ENCODE data around the gene SF3B2.
"Not testable (repeated sequence)": the region's sequence is repeated elsewhere in the genome, so short reads cannot be mapped to it uniquely, and the experiment has no call there.

The SF3B2 gene

DNA sequence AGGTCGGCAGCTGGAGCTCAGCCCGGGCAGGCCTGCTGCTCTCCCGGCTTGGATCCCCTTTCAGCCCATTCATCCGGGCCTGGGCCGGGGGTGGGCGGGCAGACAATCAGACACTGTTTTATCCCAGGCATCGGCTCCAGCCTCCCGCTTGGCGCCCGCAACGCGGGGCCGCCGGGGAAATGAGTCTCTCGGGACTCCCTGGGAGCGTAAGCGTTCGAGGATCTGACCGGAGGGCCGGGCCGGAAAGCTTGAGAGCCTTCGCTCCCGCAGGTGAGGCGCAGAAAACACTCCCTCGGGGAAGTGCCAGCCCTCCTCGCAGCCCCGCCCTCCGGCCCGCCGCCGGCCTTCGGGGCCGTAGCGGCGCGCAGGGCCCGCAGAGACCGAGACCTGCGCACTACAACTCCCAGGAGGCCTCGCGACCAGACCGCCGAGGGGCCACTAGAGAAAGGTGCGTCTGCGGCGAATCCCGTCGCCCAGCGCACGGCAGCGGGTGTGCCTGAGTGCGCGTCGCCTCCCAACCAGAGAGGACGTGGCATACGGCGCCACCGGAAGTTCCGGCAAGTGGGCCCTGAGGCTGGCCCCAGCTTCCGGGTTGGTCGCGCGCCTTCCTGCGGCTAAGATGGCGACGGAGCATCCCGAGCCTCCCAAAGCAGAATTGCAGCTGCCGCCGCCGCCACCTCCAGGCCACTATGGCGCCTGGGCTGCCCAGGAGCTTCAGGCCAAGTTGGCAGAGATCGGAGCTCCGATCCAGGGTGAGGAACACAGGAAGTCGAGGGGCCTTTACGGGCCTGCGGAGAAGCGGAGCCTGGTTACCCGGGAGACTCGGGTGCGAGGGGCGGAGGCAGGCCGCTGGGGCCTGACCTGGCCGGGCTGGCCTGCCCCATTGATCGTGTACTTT is at the start of gene SF3B2:
Gene SF3B2, plus strand, starts transcription at position 599 of the 898 bp plus-strand sequence. Its CDS starts 21 bp downstream, at position 620.
- DNase-seq = peak; percentile 94

GRCh38 chr11:66002648-66003225 is 49.4 kb upstream of the SF3B2 start:
- no peak for DNase-seq

- no peak for DNase-seq
Measured at GRCh38 chr11:66003291-66003690, 48.9 kb upstream of the SF3B2 start.

DNA sequence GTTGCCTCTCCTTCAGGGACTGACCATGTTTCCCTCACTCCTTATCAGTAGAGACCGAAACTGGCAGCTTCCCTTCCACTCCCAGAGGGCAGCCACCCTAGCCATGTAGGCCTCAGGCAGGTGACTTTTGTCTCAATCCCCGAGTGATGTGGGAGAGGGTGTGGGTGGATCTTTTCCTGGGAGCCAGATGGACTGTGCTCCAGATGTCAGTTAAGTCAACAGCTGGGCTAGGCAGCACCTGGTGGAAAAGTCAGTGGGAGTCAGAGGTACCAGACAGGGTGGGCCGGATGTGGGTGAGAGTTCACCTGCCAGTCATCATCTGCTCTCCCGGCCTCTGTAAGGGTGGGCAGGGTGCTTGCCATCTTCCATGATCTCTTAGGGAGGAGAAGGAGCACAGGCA is 48.0 kb upstream of the SF3B2 start:
- no peak for DNase-seq

DNA sequence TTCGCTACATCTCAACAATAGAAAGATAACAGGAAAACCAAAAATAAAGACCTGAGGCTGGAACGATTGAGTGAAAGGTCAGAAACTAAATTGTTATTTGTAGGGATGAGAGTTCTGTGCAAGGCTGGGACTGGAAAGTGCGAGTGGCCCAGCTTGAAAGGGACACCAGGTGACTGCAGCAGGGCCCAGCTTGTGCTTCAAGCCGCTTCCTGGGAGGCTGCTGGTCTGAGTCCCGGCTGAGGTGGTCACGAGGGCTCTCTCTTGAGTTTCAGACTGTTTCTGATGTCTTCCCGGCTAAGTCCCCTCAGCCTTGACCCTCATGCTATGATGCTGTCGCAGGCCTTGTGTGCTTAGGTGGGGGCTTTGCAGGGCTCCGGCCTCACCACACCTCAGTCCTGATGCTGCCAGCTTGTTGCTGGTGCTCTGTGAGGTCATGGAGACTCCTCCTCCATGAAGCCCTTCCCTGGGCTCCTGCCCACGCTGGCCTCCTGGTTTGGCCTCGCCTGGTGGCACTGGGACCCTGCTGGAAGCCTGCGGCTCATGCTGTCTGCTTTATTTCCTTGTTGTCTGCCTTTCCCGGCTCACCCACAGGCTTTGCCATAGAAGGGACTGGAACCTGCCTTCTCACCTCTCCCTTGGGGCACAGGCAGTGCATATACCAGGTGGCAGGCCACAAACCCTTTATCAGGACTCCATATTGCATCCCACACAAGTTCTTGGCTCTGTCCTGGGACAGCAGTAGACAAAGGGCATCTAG is 45.9 kb upstream of the SF3B2 start:
- DNase-seq = no peak

DNA sequence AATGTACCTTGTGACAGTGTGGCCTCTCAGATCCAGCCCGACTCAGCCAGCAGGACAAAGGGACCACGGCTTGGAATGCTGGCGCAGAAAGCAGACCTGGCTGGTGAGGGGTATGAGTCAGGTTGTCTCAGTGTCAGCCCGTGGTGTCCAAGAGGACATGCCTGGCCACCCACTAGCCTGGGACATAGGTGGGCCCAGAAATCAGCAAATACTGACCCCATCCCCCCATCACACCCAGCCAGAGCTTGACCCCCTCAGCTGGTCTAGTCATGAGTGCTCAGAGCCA is 45.3 kb upstream of the SF3B2 start:
- no peak for DNase-seq

DNA sequence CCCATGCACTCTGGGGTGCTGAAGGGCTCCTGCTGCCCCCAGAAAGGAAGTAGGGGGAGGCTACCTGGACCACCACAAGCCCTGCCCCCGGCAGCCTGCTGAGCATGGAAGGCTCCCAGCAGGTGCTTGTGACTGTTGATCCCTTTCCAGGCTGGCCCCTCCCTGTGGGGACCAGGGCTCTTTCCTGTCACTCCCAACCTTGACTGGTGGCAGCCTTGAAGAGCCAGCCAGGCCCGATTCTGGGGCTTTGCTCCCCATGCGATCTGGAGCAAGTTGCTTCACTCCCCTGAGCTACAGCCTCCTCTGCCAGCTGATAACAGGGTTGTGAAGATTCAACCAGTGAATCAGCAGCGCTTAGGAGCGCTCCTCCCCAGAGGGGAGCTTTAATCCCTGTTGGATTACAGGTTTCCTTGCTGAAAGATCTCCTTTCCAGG is 44.9 kb upstream of the SF3B2 start:
- DNase-seq = no peak

DNA sequence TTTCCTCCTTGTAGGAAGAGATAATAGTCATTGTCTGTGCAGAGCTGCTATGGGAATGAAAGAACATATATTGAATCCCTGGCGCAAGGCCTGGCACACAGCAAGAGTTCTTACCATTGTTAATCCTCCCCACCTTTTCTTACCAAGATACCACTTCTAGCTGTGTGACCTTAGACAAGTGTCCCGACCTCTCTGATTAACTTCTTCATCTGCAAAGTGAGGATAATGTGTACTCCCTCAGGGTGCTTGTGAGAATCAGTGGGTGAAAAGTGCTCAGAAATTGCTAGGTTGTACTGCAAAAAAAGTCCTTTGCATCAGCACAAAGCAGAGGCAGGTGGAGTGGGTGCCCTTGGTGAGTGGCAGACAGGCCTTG is 44.1 kb upstream of the SF3B2 start:
- DNase-seq = no peak

DNA sequence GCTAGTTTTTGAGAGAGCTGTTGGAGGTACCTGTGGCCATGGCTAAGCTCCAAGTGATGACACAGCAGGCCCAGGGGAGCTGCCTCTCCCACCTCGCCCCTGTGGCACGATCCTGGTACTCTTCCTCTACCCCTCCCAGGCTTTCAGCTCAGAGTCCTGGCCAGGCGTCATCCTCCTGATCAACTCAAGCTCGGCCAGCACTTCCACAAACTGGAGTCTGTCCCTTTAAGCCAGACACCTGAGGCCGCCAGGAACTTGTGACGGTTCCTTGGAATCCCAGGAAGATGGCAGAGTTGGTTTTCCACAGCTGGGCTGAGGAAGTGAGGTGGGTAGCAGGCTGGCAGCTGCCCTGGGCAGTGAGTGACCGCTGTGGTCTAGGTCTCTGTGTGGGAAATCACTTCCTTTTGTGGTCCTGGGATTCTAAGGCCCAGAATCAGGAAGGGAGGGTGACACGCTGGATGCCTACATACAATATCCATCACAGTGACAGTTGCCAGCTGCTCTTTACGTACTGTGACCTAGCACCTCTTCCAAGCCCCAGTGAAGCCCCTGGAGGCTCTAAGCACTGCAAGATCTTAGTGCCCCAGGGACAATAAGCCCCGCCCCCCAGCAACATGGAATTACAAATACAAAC is 43.6 kb upstream of the SF3B2 start:
- no peak for DNase-seq

DNA sequence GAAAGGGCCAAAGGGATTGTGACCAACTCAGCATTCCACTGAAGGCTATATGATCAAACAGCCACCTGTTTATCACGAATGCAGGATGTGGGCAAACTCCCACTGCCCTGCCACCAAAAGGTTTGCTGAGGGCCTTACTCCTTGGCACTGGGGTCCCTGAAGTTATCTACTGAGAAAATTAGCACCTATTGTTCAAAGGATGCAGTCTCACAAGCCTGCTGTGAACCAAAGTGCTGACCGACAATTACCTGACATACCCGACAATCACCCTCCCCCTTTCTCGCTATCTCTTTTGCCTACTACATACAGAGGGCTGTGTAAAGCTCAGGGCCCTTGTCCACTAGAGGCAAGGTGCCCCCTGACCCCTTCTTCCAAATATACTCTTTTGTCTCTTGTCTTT is 42.1 kb upstream of the SF3B2 start:
- not testable (repeated sequence) for DNase-seq

GRCh38 chr11:66011239-66011784 is 40.9 kb upstream of the SF3B2 start:
- DNase-seq = no peak

DNA sequence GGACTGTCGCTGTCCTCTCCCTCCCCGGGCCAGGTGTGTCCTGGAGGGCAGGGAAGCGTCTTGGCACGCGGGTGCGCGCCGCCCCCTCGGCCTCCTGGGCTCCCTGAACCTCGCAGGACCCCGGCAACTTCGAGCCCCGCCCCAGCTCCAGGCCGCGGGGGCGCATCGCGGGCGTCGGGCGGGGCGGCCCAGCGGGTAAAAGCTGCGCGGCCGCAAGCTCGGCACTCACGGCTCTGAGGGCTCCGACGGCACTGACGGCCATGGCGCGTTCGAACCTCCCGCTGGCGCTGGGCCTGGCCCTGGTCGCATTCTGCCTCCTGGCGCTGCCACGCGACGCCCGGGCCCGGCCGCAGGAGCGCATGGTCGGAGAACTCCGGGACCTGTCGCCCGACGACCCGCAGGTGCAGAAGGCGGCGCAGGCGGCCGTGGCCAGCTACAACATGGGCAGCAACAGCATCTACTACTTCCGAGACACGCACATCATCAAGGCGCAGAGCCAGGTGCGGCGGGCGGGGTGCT is 40.3 kb upstream of the SF3B2 start, which contains the start of gene CST6:
Gene CST6, plus strand, starts transcription at position 224 of the 519 bp plus-strand sequence. Its CDS starts 37 bp downstream, at position 261.
- DNase-seq = no peak

- no peak for DNase-seq
Measured at GRCh38 chr11:66012371-66012945, 39.7 kb upstream of the SF3B2 start.

DNA sequence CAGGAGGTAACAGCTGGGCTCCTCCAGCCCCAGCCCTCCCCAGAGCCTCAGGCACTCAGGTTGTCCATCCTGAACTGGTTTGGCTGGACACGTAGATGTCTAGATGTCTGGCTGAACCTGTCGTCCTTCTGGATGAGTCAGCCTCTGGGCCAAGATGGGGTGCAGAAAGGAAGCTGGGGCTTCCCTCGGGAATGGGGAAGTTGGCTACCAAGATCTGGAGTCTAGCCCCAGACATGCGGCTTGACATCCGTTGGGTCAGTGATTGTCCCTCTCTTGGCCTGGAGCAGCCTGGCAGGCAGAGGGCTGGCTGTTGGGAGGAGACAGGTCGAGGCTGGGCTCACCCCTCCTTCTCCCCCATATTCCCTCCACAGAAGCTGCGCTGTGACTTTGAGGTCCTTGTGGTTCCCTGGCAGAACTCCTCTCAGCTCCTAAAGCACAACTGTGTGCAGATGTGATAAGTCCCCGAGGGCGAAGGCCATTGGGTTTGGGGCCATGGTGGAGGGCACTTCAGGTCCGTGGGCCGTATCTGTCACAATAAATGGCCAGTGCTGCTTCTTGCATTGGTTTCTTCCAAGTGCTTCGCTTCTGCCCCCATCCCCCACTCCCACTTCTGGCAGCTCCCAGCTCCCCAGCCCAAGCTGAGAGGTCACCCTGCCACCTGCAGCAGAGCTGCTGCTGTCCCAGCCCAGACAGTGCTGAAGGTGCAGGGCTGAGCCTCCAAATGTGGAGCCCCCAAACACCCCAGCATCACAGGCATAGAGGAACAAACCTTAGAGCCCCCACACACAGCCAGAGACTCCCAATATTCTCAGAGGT is 39.0 kb upstream of the SF3B2 start:
- DNase-seq = no peak

DNA sequence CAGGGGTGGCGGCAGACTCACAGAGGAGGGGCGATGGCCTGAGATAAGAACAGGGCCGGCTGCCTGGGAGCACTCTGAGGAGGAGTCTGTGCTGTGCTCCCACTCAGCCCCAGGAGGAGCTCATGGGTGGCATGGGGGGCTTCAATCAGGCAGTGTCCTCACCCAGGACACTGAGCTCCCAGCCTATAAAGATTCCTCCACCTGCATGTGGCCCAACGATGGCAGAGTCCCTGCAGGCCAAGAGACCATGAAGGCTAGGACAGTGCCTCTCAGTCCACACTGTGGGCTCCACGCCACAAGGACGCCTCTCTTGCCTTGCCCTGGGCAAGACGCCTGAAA is 38.4 kb upstream of the SF3B2 start:
- no peak for DNase-seq

GRCh38 chr11:66014804-66015453 is 37.2 kb upstream of the SF3B2 start:
- DNase-seq = no peak

GRCh38 chr11:66015454-66015881 is 36.7 kb upstream of the SF3B2 start:
- DNase-seq = no peak

DNA sequence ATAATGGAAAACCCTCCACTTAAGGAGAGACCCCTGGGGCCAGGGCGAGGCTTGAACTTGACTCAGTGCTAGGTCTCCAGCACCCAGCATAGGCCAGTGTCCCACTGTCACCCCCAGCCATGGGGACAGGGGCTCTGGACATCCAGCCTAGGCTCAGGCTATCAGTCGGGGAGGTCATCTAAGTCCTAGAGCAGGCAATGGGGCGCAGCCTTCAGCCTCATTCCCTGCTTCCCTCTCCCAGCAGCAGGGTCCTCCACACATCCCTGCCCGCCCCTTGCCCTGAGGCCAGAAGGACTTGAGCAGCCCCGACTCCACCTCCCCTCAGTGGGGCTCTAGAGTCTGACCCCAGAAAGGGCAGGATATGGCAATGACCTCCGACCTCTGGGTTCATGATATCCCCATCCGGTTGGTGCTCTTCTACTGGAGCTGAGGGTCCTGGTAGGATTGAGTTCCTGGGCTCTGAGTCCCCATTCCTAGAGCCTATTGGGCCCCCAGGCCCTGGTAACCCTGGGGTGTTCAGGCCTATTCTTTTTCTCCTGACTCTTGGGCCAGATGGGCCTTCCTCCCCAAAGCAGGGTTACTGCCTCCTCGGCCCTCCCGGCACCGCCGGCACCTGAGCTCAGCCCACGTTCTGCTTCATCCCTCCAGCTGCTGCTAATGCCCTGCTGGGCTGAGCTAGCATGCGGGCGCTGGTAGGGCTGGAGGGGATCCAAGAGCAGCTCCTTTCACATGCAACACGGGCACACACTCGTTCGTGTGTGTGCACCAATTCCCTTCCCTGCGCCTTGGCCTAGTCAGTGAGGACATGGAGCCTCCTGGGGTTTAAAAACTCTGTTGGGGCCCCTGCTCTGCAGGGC is 36.0 kb upstream of the SF3B2 start:
- no peak for DNase-seq

DNA sequence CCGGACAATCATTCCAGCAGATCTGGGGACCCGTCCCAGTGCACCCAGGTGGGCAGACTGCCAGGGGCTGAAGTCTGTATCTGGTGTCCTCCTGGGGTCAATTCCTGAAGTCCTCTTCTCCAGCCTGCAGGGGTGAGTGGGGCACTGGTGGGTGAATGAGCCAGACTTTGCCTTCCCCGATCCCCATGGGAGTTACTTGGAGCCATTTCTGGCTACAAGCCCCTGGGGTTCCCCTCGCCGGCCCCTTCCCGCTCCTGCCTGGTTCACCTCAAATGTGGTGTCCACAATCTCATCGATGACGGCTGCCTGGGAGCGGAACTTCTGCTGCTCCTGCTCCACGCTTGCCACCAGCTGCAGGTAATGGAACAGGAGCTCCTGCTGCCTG is 35.4 kb upstream of the SF3B2 start:
- no peak for DNase-seq

GRCh38 chr11:66017321-66017720 is 34.8 kb upstream of the SF3B2 start:
- no peak for DNase-seq

Data from activated gamma-delta T cell treated with Interleukin-2 at 50 U/mL for 16 hours (primary cell).